ENCODE measurements around the gene GDNF. TPM values are rescaled to one million over a fixed set of nuclear protein-coding genes. Genes with fewer than 3 reads are reported as not detected.

GDNF gene, protein sequence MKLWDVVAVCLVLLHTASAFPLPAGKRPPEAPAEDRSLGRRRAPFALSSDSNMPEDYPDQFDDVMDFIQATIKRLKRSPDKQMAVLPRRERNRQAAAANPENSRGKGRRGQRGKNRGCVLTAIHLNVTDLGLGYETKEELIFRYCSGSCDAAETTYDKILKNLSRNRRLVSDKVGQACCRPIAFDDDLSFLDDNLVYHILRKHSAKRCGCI
- total RNA-seq (not detected), polyA plus RNA-seq (not detected)

DNA sequence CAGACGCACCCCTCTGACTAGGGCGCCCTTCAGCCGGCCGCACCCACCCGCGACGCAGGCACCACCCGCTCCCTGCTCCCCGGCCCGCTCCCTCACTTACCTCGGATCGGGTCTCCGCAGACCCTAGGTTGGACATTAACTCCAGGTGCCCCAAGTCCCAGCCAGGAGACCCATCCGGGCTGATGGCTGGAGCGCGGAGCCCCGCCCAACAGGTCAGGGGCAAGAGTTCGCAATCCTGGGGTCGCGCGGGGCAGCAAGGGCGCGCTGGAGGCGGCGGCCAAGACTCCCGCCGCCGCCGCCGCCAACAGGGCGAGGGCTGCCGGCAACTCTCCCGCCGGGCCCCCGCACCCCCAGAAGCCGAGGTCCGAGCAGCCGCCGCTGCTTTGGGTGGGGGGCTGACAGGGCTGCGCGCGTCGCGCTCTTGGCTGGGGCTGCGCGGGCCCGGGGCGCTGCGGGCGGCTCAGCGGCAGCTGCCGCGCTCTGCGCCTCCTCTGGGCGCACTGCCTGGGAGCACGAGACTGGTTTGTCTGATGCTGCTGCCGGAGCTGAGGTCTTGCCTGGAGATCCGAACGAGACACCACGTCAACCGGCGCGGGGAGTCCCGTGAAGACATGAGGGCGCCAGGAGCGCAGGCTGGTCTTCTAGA, at the start of gene GDNF:
Gene GDNF, minus strand, starts transcription at position 635 of the 646 bp plus-strand sequence. CDS start 5,245 bp downstream, outside the sequence.
- Histone ChIP-seq H3K36me3 (ENCODE audit: insufficient read depth, low read length) (no peaks in the 10 kb centered on the region), H3K27me3 (ENCODE audit: insufficient read depth, low read length, poor library complexity, severe bottlenecking) (peaks cover 32% of the 10 kb centered on the region), H3K27ac (ENCODE audit: low read depth, low read length) (no peak within 1 kb of the TSS), H3K4me3 (ENCODE audit: low read length) (no peak within 1 kb of the TSS), H3K4me1 (ENCODE audit: insufficient read depth, low read length) (peaks cover 8% of the 10 kb centered on the region), H3K9me3 (ENCODE audit: low read length) (no peaks in the 10 kb centered on the region)
- CTCF ChIA-PET: no interaction called here
- peaks cover 0 to 2% (median 0%) of the 10 kb centered on the region in 5 donors for H3K9me3 Mint-ChIP-seq
- peaks cover 60 to 80% of the 10 kb centered on the region in 2 donors for H3K27me3 Mint-ChIP-seq
- H3K36me3 Mint-ChIP-seq: peaks cover 0 to 2% (median 0%) of the 10 kb centered on the region in 3 donors
- peaks cover 17 to 45% (median 18%) of the 10 kb centered on the region in 3 donors for H3K4me1 Mint-ChIP-seq
- H3K4me3 Mint-ChIP-seq: peak within 1 kb of the TSS in 4 of 7 donors; percentile 18 to 60 (median 34)
- H3K27ac Mint-ChIP-seq: peak within 1 kb of the TSS in 1 of 8 donors; percentile 4
- POLR2A ChIA-PET: no interaction called here
- no peak for DNase-seq

DNA sequence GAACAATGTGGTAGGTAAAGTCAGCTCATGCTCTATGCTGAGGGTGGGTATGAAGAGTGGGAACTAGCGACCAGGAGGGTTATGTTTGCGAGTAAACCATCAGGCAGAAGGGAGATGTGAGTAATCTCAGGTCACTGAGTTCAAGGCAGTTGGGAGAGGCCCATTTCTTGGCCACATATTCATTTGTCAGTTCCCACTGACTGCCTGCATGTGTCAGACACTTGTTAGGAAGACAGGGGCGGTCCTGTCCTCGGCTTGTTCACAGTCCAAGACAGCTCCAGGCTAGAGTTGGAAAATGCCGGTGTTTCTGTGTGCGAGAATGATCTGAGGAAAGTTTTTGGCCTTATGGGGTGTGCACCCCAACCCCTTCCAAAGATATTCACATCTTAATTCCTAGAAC, 48.6 kb upstream of the GDNF start:
- no peak for DNase-seq
- no peak overlapping the region for H3K27ac ChIP-seq (ENCODE audit: low read depth, low read length)
- Mint-ChIP-seq H3K9me3 (peaks cover 0 to 2% (median 0%) of the 10 kb centered on the region in 5 donors), H3K36me3 (no peaks in the 10 kb centered on the region), H3K27ac (no peak overlapping the region), H3K27me3 (peaks cover 2 to 11% of the 10 kb centered on the region in 2 donors), H3K4me3 (no peak overlapping the region), H3K4me1 (no peaks in the 10 kb centered on the region)
- H3K9me3 ChIP-seq (ENCODE audit: low read length): no peaks in the 10 kb centered on the region
- CTCF ChIA-PET: no interaction called here
- H3K27me3 ChIP-seq (ENCODE audit: insufficient read depth, low read length, poor library complexity, severe bottlenecking): no peaks in the 10 kb centered on the region
- no peak overlapping the region for H3K4me3 ChIP-seq (ENCODE audit: low read length)
- POLR2A ChIA-PET: no interaction called here
- no peaks in the 10 kb centered on the region for H3K4me1 ChIP-seq (ENCODE audit: insufficient read depth, low read length)
- H3K36me3 ChIP-seq (ENCODE audit: insufficient read depth, low read length): no peaks in the 10 kb centered on the region

DNA sequence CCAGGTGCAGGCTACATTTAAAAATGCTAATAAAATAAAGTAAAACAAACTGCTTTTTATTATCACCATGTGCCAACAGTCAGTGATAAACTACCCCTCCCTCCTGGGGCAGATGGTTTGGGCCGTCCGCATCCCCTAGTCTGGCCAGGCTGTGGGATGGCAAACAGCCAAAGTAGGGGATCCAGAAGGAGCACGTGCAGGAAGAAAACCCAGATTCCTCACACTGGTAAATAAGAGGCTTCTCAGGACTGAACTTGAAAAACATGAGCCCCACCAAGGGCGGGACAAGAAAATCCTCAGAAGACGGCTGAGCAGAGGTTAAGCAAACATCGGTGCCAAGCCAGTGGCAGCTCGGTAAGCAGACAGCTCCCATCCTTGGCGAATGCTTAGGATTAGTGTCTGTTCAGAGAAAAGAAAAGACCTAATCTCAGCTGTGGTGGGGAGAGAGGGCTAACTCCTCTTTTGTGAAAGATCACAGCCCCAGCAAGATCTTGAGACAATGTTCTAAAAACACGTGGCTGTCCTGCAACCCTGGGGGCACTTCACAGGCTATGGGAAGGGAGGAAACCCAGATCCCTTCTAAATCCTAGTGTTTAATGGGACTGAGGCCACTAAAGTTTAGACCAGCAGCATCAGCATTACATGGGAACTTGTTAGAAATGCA, 46.5 kb upstream of the GDNF start:
- Mint-ChIP-seq H3K36me3 (no peaks in the 10 kb centered on the region), H3K27me3 (peaks cover 5 to 11% of the 10 kb centered on the region in 2 donors), H3K27ac (no peak overlapping the region), H3K9me3 (peaks cover 0 to 2% (median 0%) of the 10 kb centered on the region in 5 donors), H3K4me1 (no peaks in the 10 kb centered on the region), H3K4me3 (no peak overlapping the region)
- CTCF ChIA-PET: no interaction called here
- H3K4me1 ChIP-seq (ENCODE audit: insufficient read depth, low read length): no peaks in the 10 kb centered on the region
- DNase-seq: no peak
- H3K9me3 ChIP-seq (ENCODE audit: low read length): no peaks in the 10 kb centered on the region
- no peak overlapping the region for H3K27ac ChIP-seq (ENCODE audit: low read depth, low read length)
- no peaks in the 10 kb centered on the region for H3K36me3 ChIP-seq (ENCODE audit: insufficient read depth, low read length)
- no peak overlapping the region for H3K4me3 ChIP-seq (ENCODE audit: low read length)
- POLR2A ChIA-PET: no interaction called here
- H3K27me3 ChIP-seq (ENCODE audit: insufficient read depth, low read length, poor library complexity, severe bottlenecking): no peaks in the 10 kb centered on the region

DNA sequence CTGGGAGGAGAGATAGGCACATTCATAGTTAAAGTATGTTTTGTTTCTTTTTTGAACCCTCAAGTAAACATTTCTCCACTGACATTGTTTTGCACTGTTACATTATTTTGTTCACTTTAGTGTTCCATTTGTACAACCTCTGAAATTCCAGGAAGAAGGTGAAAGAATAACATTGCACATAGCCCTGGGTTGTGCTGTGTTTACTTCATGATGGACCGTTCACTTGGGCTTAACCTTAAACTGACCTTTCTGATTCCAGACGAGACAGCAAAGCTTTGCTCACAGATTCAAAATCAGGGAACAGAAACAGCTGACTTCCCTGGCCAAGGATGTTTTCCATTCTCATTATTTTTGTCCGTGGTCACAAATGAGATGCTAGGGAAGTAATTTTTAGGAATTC, 42.8 kb upstream of the GDNF start:
- Histone ChIP-seq H3K4me3 (ENCODE audit: low read length) (no peak overlapping the region), H3K27me3 (ENCODE audit: insufficient read depth, low read length, poor library complexity, severe bottlenecking) (no peaks in the 10 kb centered on the region), H3K4me1 (ENCODE audit: insufficient read depth, low read length) (no peaks in the 10 kb centered on the region), H3K27ac (ENCODE audit: low read depth, low read length) (no peak overlapping the region), H3K9me3 (ENCODE audit: low read length) (no peaks in the 10 kb centered on the region), H3K36me3 (ENCODE audit: insufficient read depth, low read length) (no peaks in the 10 kb centered on the region)
- Mint-ChIP-seq H3K4me3 (no peak overlapping the region), H3K4me1 (no peaks in the 10 kb centered on the region), H3K27ac (no peak overlapping the region), H3K27me3 (peaks cover 11 to 12% of the 10 kb centered on the region in 2 donors), H3K36me3 (peaks cover 0 to 2% (median 0%) of the 10 kb centered on the region in 3 donors), H3K9me3 (peaks cover 0 to 2% (median 0%) of the 10 kb centered on the region in 5 donors)
- ChIA-PET POLR2A (no interaction called here), CTCF (no interaction called here)
- DNase-seq: no peak

DNA sequence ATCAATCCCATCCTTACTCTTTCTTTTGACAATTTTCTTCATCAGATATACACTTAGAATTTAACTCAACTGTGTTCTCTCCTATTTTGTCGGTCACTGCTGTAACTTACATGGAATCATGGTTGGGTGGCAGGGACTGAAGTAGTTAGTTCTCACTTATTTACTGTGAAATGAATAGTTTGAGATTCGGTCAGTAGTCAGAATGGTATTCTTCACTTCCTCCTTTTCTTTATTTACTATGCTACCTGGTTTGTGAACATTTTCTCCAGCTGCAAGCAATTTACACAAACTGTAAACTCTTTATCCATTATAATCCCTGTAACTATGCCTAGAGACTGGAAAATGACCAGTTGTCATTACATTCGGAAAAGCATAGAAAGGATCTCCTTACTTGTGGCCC, 41.5 kb upstream of the GDNF start:
- H3K4me3 ChIP-seq (ENCODE audit: low read length): no peak overlapping the region
- DNase-seq: no peak
- H3K27ac ChIP-seq (ENCODE audit: low read depth, low read length): no peak overlapping the region
- no peaks in the 10 kb centered on the region for H3K27me3 ChIP-seq (ENCODE audit: insufficient read depth, low read length, poor library complexity, severe bottlenecking)
- H3K4me1 Mint-ChIP-seq: no peaks in the 10 kb centered on the region
- H3K36me3 Mint-ChIP-seq: peaks cover 0 to 2% (median 0%) of the 10 kb centered on the region in 3 donors
- H3K9me3 ChIP-seq (ENCODE audit: low read length): no peaks in the 10 kb centered on the region
- no peak overlapping the region for H3K27ac Mint-ChIP-seq
- H3K9me3 Mint-ChIP-seq: peaks cover 0 to 2% (median 0%) of the 10 kb centered on the region in 5 donors
- no peak overlapping the region for H3K4me3 Mint-ChIP-seq
- ChIA-PET POLR2A (no interaction called here), CTCF (no interaction called here)
- H3K4me1 ChIP-seq (ENCODE audit: insufficient read depth, low read length): no peaks in the 10 kb centered on the region
- H3K27me3 Mint-ChIP-seq: peaks cover 11 to 14% of the 10 kb centered on the region in 2 donors
- no peaks in the 10 kb centered on the region for H3K36me3 ChIP-seq (ENCODE audit: insufficient read depth, low read length)

DNA sequence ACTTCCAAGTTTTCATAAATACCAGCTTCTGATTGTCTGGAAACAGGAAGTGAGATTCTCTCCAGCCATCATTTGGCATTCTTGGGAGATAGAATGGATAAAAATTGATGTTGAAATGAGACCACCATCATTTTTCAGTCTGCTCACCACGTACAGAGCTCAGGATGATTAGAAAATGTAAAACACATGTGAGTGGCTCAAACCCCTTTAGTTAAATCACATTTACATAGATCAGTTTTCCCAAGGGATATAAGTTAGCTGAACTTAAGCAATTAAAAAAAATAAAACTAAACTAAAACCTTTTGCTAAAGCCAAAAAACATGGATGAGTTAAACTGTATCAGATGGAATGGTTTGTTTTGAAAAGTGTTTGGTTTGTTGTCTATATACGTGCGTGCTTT, 37.1 kb upstream of the GDNF start:
- H3K4me1 Mint-ChIP-seq: no peaks in the 10 kb centered on the region
- no peaks in the 10 kb centered on the region for H3K36me3 ChIP-seq (ENCODE audit: insufficient read depth, low read length)

DNA sequence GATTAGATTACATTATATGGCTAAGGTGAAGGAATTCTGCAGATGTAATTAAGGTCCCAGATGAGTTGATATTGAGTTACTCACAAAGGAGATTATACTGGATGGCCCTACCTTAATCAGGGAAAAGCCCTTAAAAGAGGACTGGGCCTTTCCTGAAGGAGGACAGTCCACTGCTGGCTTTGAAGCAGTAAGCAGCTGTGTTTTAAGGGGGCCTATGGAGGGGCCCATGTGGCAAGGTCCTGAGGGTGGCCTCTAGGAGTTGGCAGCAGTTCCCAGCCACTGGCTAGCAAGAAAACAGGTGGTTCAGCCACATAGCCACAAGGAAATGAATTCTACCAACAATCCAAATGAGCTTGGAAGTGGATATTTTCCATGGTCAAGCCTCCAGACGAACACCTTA, 36.4 kb upstream of the GDNF start:
- Histone ChIP-seq H3K36me3 (ENCODE audit: insufficient read depth, low read length) (no peaks in the 10 kb centered on the region), H3K4me3 (ENCODE audit: low read length) (no peak overlapping the region), H3K27ac (ENCODE audit: low read depth, low read length) (no peak overlapping the region), H3K9me3 (ENCODE audit: low read length) (no peaks in the 10 kb centered on the region), H3K4me1 (ENCODE audit: insufficient read depth, low read length) (no peaks in the 10 kb centered on the region), H3K27me3 (ENCODE audit: insufficient read depth, low read length, poor library complexity, severe bottlenecking) (no peaks in the 10 kb centered on the region)
- DNase-seq: no peak
- Mint-ChIP-seq H3K27ac (no peak overlapping the region), H3K27me3 (peaks cover 0 to 14% of the 10 kb centered on the region in 2 donors), H3K4me1 (no peaks in the 10 kb centered on the region), H3K36me3 (peaks cover 0 to 2% (median 0%) of the 10 kb centered on the region in 3 donors), H3K4me3 (no peak overlapping the region), H3K9me3 (peaks cover 0 to 2% (median 0%) of the 10 kb centered on the region in 5 donors)
- ChIA-PET POLR2A (no interaction called here), CTCF (no interaction called here)

More for the DNA sequence above, 37.1 kb upstream of the GDNF start:
- Histone ChIP-seq H3K4me3 (ENCODE audit: low read length) (no peak overlapping the region), H3K27me3 (ENCODE audit: insufficient read depth, low read length, poor library complexity, severe bottlenecking) (no peaks in the 10 kb centered on the region), H3K27ac (ENCODE audit: low read depth, low read length) (no peak overlapping the region), H3K9me3 (ENCODE audit: low read length) (no peaks in the 10 kb centered on the region), H3K4me1 (ENCODE audit: insufficient read depth, low read length) (no peaks in the 10 kb centered on the region)
- Mint-ChIP-seq H3K27me3 (peaks cover 0 to 15% of the 10 kb centered on the region in 2 donors), H3K9me3 (peaks cover 0 to 2% (median 0%) of the 10 kb centered on the region in 5 donors), H3K27ac (no peak overlapping the region), H3K4me3 (no peak overlapping the region), H3K36me3 (peaks cover 0 to 2% (median 0%) of the 10 kb centered on the region in 3 donors)
- ChIA-PET CTCF (no interaction called here), POLR2A (no interaction called here)
- DNase-seq: no peak

DNA sequence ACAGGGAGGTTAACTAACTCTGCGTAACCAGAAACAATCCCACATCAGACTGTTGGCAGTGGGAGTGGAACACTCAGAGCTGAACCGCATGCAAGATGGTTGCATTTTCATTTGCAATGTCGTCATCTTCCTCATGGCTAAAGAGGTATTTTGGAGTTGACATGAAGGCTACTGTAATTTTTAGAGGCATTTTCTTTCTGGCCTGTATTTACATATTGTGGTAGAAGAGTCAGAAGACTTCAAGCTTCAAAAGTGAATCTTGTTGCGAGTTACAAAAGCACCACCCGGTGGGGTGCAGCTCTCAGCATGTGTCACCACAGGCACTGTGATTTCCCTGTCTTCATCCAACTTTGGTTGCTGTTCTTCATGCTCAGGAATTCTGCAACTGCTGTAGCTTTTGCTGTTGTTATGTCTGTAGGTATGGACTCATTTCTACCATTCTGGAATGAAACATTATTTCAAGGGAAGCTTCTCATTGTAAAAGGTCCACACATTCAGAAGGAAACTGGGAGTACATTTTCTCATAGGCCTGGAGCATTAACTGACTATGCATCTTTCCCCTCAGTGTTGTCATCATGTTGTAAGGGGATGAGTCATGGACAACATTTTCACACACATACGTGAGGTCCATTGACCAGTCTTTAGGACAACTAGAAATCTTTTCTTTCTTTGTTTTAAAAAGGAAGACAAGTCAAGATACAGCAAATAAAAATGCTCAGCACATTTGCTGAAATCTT, 35.4 kb upstream of the GDNF start:
- Mint-ChIP-seq H3K4me3 (no peak overlapping the region), H3K36me3 (peaks cover 0 to 2% (median 0%) of the 10 kb centered on the region in 3 donors), H3K27ac (no peak overlapping the region), H3K9me3 (peaks cover 0 to 2% (median 0%) of the 10 kb centered on the region in 5 donors), H3K4me1 (no peaks in the 10 kb centered on the region), H3K27me3 (peaks cover 0 to 13% of the 10 kb centered on the region in 2 donors)
- ChIA-PET CTCF (no interaction called here), POLR2A (no interaction called here)
- H3K4me3 ChIP-seq (ENCODE audit: low read length): no peak overlapping the region
- no peaks in the 10 kb centered on the region for H3K27me3 ChIP-seq (ENCODE audit: insufficient read depth, low read length, poor library complexity, severe bottlenecking)
- DNase-seq: no peak
- no peaks in the 10 kb centered on the region for H3K9me3 ChIP-seq (ENCODE audit: low read length)
- H3K36me3 ChIP-seq (ENCODE audit: insufficient read depth, low read length): no peaks in the 10 kb centered on the region
- no peak overlapping the region for H3K27ac ChIP-seq (ENCODE audit: low read depth, low read length)
- no peaks in the 10 kb centered on the region for H3K4me1 ChIP-seq (ENCODE audit: insufficient read depth, low read length)
